GM19372 (cell line): ENCODE measurements around the gene TIPIN.
"Not testable (repeated sequence)": the region's sequence is repeated elsewhere in the genome, so short reads cannot be mapped to it uniquely, and the experiment has no call there.

Experiments used
- ATAC-seq: cut with Tn5 transposase; IDR thresholded peaks from one replicate; pipeline ENCODE4 v1.9.1; 2021; ENCODE audit warnings: mild to moderate bottlenecking, low read depth, moderate library complexity; ENCODE audit not compliant: unreplicated experiment

The TIPIN gene

GRCh38 chr15:66304425-66304824, 52.1 kb downstream of the TIPIN start:
- not testable (repeated sequence) for ATAC-seq

- ATAC-seq, result no peak
Observed at GRCh38 chr15:66302489-66303278, 53.8 kb downstream of the TIPIN start.

GRCh38 chr15:66298803-66299251, 57.7 kb downstream of the TIPIN start:
- no peak for ATAC-seq

- no peak for ATAC-seq
Observed at GRCh38 chr15:66296186-66296585, 60.3 kb downstream of the TIPIN start.

GRCh38 chr15:66294932-66295235, 61.6 kb downstream of the TIPIN start:
- no peak for ATAC-seq

GRCh38 chr15:66294157-66294931, 62.1 kb downstream of the TIPIN start:
- no peak for ATAC-seq

GRCh38 chr15:66293419-66294156, 62.9 kb downstream of the TIPIN start, which contains the start of gene DIS3L:
DIS3L (plus strand) TSS chr15:66293568; CDS start chr15:66293597, 29 bp downstream.
- peak; percentile 70 for ATAC-seq

GRCh38 chr15:66292571-66293418, 63.7 kb downstream of the TIPIN start:
- ATAC-seq, result no peak

- no peak for ATAC-seq
Observed at GRCh38 chr15:66291816-66292570, 64.5 kb downstream of the TIPIN start.

GRCh38 chr15:66290518-66290917, 66.0 kb downstream of the TIPIN start:
- ATAC-seq, result no peak

- no peak for ATAC-seq
Observed at GRCh38 chr15:66290007-66290406, 66.5 kb downstream of the TIPIN start.

GRCh38 chr15:66288551-66289185, 67.8 kb downstream of the TIPIN start:
- ATAC-seq, result no peak

GRCh38 chr15:66288093-66288492, 68.4 kb downstream of the TIPIN start:
- ATAC-seq, result no peak

GRCh38 chr15:66287461-66288057, 68.9 kb downstream of the TIPIN start:
- no peak for ATAC-seq
